GM08714 (cell line): Measurements from ENCODE around the gene PEAK3.

Experiments used
- H3K4me3 ChIP-seq: fragments of 200-500 bp; sonication (Bioruptor generic); 2 replicates; pipeline ENCODE4 v1.5.1; 2014; ENCODE audit warnings: mild to moderate bottlenecking, low read length, inconsistent platforms
- ZNF274 ChIP-seq: IDR thresholded peaks from 2 replicates; pipeline ENCODE4 v1.6.1; 2012; ENCODE audit warnings: mild to moderate bottlenecking, low read depth, low read length

Gene PEAK3

GRCh38 chr19:2320939-2321338, 39.0 kb upstream of the PEAK3 start:
- H3K4me3 ChIP-seq = no peak overlapping the region
- TF ChIP-seq ZNF274 = no peak

DNA sequence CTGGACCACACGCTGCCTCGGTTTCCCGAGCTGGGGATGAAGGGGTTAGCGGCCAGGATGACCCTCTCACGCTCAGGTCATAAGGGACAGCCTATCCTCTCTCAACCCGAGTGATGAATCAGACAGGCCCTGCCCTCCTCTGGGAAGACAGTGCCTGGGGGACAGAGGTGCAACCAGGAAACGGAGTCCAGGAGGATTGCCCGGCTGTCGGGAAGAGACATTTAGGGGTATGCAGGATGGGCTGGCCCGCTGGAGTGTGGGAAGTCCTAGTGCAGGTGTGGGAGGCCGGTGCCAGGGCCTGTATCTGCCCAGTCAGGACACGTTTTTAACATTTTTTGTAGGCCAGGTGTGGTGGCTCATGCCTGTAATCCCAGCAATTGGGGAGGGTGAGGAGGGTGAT, 38.1 kb upstream of the PEAK3 start:
- no peak overlapping the region for H3K4me3 ChIP-seq
- no peak for TF ChIP-seq ZNF274

GRCh38 chr19:2319551-2319950, 37.6 kb upstream of the PEAK3 start:
- TF ChIP-seq ZNF274 = no peak
- no peak overlapping the region for H3K4me3 ChIP-seq

- no peak overlapping the region for H3K4me3 ChIP-seq
- no peak for TF ChIP-seq ZNF274
Measured at GRCh38 chr19:2318923-2319322, 36.9 kb upstream of the PEAK3 start.

DNA sequence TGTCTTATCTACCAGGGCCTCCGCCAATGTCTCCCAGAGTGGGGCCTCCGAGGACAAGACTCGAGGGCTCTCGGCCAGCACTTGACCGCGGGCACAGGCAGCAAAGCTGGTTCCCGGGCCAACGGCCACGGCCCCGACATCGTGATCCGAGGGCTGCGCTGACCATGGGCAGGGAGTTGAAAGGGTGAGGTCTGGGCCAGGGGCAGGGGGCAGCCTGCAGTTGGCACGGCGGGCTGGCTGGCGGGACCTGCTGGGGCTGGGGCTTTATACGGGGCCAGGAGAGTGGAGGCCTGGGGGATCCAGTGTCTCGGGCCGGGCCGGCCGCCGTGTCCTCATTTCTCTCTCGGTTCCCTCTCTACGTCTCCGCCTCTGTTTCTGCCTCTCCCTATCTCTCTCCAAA, 35.8 kb upstream of the PEAK3 start:
- no peak overlapping the region for H3K4me3 ChIP-seq
- TF ChIP-seq ZNF274 = no peak

DNA sequence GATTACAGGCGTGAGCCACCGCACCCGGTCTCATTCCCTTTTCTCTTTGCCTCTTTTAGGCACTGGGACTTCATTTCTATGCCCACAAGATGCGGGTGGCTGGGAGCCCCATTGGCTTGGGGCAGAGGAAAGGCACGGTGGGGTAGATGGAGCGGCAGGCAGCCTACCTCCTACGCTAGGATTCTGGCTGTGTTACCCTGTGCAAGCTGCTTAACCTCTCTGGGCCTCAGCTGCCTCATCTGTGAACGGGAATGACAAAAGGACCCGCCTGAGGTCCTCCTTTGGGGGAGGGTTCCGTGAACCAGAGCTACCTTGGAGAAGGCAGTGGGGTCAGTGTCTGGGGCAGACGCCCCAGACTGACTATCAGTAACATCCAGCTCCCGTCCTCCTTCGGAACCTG, 35.3 kb upstream of the PEAK3 start:
- no peak for TF ChIP-seq ZNF274
- no peak overlapping the region for H3K4me3 ChIP-seq

DNA sequence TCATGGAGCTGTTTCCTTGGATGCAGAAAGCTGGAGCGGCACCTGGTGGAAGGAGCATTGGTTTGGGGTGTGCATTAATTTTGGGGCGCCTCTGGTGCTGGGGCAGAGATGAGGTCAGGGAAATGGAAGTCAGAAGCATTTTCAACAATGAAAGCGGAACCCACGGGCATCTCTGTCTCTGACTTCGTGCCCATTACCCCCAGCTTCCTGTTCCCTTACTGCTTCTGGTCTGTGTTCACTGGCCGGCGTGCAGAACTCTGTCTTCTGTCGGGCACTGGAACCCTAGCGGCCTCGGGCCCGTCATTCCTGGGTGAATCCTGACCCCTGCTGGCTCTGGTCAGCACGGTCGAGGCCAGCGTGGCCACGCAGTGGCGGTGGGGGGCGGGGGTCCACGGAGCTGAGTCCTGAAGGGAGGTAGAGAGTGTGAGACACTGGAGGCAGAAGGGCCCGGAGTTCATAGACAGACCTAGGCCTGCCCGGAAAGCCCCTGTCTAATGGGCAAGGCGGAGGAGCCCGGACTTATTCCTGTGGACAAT, 33.9 kb upstream of the PEAK3 start:
- no peak for TF ChIP-seq ZNF274
- no peak overlapping the region for H3K4me3 ChIP-seq

- H3K4me3 ChIP-seq = no peak overlapping the region
- TF ChIP-seq ZNF274 = no peak
Measured at GRCh38 chr19:2315121-2315817, 33.3 kb upstream of the PEAK3 start.

GRCh38 chr19:2312820-2313501, 31.0 kb upstream of the PEAK3 start:
- no peak overlapping the region for H3K4me3 ChIP-seq
- no peak for TF ChIP-seq ZNF274

- TF ChIP-seq ZNF274 = no peak
- H3K4me3 ChIP-seq = no peak overlapping the region
Measured at GRCh38 chr19:2311093-2311492, 29.1 kb upstream of the PEAK3 start.

DNA sequence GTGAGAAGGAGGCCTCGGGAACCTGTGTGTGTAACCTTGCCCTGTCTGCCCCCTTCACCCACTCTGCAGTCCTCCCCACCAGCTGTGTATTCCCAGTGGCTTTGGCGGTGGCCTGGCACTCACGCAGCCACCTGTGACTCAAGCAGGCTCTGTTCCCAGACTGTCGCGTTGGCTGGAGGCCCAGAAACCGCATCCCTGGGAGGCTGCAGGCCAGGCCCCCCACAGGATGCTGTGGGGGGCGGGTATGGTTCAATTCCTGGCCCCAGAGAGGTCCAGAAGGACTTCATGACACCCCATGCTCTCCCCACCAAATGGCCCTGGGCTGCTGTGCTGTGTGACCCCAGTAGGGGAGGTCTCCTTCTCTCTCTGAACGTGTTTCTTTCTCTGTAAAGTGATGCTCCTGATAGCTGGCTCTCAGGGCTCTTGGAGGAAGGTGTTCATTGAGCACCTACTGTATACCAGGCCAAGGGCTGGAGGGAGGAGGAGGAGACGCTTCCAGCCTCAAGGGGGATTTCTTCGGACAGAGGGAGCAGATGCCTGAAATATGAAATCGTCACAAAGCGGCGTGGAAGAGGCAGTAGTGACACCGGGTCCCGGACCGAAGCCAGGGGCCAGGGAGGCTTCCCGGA, 27.9 kb upstream of the PEAK3 start:
- no peak overlapping the region for H3K4me3 ChIP-seq
- no peak for TF ChIP-seq ZNF274

DNA sequence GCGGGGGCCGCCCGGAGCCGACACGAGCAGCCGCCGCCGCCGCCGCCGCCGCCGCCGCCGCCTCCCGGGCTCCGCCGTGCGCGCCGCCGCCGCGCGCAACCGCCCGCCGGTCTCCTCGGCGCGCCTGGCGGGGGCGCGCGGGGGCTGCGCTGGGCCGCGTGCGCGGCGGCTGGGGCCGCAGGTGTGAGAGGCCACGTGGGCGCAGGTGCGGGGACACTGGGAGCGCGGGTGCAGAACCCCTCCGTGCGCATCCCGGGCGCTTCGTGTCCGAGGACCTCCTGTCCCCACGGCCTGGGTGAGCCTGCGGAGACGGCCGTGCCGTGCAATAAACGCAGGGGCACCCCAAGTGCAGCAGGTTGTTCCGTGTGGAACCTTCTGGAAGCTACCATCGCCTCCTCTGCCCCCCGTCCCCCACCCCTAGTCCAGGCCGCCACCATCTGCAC, 26.2 kb upstream of the PEAK3 start, which contains the start of gene LINGO3:
LINGO3 (minus strand) TSS at position 41 of the 443 bp plus-strand sequence. CDS start 16,378 bp downstream, outside the sequence.
- no peak for TF ChIP-seq ZNF274
- H3K4me3 ChIP-seq = no peak within 1 kb of the TSS

- H3K4me3 ChIP-seq = no peak overlapping the region
- TF ChIP-seq ZNF274 = no peak
Measured at GRCh38 chr19:2307518-2308012, 25.6 kb upstream of the PEAK3 start.

DNA sequence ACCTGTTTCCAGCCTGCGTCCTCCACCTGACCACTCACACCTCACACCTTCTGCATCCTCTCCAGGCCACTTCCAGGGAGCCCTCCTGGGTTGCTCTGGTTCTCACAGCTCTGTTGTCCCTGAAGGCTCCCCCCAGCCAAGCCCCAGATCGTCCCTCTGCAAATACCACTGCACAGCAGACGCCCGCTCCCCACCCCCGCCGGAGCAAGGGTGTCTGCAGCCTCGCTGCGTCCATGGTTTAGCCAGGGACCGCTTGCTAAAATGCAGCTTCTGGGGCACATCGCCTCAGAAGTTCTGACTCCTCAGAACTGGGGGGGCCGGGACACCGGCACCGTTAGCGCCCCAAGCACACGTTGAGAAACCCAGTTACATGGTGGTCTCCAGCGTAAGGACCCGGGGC, 25.0 kb upstream of the PEAK3 start:
- no peak overlapping the region for H3K4me3 ChIP-seq
- TF ChIP-seq ZNF274 = no peak

GRCh38 chr19:2306281-2306806, 24.4 kb upstream of the PEAK3 start:
- no peak for TF ChIP-seq ZNF274

More at GRCh38 chr19:2306281-2306806, 24.4 kb upstream of the PEAK3 start:
- no peak overlapping the region for H3K4me3 ChIP-seq
